ENCODE data around the gene DYNLT2B. TPM values are rescaled to one million over a fixed set of nuclear protein-coding genes. Genes with fewer than 3 reads are reported as not detected.
"Not testable (repeated sequence)": the region's sequence is repeated elsewhere in the genome, so short reads cannot be mapped to it uniquely, and the experiment has no call there.

The DYNLT2B gene
- 19.8 and 20.4 TPM in 2 replicates for total RNA-seq

GRCh38 chr3:196317687-196318467 is at the start of gene DYNLT2B:
Gene DYNLT2B, minus strand, starts transcription at chr3:196318240. Its CDS starts 88 bp downstream, at chr3:196318152.
- intact Hi-C loops (cut with micrococcal nuclease): loop anchor here (1.0 kb wide), 4 partner anchors 31 to 185 kb away; partner anchors contain the start of genes PCYT1A, RNF168 and UBXN7

DNA sequence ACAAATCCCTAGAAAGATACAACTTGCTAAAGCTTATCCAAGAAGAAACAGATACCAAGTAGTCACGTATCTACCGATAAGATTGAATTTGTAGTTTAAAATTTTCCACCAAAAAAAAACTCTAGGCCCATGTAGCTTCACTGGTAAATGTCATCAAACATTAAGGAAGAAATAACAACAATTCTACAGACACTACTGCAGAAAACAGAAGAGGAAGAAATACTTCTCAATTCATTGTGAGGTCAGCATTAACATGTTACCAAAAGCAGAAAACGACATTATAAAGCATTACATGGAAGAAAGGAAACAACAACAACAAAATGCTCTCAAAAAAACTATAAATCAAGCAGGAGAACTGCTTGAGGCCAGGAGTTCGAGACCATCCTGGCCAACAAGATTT is 47.7 kb upstream of the DYNLT2B start:
- intact Hi-C loops (cut with micrococcal nuclease): no loop called here

DNA sequence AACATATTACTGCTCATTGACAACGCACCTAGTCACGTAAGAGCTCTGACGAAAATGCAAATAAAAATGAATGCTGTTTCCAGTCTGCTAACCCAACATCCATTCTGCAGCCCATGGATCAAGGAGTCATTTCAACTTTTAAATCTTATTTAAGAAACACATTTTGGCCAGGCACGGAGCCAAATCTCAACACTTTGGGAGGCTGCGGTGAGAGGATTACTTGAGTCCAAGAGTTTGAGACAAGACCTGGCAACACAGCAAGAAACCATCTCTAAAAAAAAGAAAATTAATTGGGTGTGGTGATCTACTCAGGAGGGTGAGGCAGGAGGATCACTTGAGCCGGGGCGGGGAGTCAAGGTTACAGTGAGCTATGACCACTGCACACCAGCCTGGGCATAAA is 42.5 kb upstream of the DYNLT2B start:
- intact Hi-C loops (cut with micrococcal nuclease): no loop called here

DNA sequence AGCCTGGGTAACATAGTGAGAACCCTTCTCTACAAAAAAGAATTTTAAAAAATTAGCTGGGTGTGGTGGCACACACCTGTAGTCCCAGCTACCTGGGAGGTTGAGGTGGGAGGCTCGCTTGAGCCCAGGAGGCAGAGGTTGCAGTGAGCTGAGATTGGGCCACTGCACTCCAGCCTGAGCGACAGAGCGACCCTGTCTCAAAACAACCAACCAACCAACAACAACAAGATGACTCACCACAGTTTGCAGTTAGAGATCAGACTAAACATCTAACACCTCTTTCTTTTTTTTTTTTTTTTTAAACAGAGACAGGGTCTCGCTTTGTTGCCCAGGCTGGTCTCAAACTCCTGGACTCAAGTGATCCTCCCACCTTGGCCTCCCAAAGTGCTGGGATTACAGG is 40.5 kb upstream of the DYNLT2B start:
- intact Hi-C loops (cut with micrococcal nuclease): not testable (repeated sequence)

- intact Hi-C loops (cut with micrococcal nuclease): no loop called here
Observed at GRCh38 chr3:196357905-196358304, 39.9 kb upstream of the DYNLT2B start.

- intact Hi-C loops (cut with micrococcal nuclease): no loop called here
Observed at GRCh38 chr3:196356556-196356955, 38.5 kb upstream of the DYNLT2B start.

DNA sequence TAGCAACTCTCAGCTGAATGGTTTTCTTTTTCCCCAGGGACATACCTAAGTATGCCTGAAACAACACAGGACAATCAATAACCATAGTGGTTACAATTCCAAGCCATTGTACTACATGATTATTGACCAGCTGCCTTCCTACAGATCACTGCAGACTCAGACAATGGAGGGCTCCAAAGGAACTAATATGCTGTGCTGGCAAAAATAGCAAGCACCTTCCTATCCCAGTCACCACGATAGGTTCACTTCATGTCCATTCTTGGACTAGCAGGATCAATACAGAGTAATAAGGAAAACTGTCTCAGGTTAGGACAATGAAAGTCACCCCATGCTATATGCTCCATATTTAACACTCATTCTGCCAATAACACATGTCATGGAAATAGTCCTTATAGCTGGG is 37.6 kb upstream of the DYNLT2B start:
- intact Hi-C loops (cut with micrococcal nuclease): no loop called here

DNA sequence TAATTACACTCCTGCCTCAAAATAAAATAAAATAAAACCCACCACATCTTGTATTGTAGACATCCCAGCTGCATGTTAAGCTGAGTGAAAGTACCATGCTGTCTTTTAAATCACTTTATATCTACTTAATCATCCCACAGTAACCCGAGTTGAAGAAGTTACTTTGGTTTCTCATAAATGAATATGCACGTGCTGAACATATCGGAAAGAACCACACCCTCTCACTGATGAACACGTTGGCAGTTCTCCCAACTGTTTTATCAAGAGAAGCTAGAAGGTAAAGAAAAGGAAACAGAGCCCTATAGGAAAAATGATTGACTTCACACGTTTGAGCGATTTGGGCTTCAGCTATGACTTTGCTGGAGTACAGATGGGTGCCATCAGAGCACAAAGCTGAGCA is 36.1 kb upstream of the DYNLT2B start:
- intact Hi-C loops (cut with micrococcal nuclease): no loop called here

- intact Hi-C loops (cut with micrococcal nuclease): no loop called here
Observed at GRCh38 chr3:196351541-196351940, 33.5 kb upstream of the DYNLT2B start.

GRCh38 chr3:196350067-196350466 is 32.0 kb upstream of the DYNLT2B start:
- intact Hi-C loops (cut with micrococcal nuclease): no loop called here

DNA sequence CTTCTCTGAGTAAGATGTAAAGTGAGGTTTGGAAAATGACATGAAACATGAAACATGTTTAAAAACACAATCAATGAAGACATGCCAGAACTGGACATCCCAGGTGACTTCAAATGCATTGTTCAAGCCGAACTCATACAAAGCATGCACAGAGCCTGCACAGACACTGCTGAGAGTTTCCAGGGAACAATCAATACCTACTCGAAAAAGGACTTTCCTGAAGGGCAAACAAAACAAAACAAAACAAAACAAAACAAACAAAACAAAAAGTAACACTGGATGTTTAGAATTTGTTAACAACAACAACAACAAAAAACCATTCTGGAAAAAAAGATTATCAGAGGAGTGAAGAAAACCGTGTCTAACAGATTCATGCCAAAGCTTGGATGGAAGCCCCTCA is 30.7 kb upstream of the DYNLT2B start:
- intact Hi-C loops (cut with micrococcal nuclease): no loop called here

- intact Hi-C loops (cut with micrococcal nuclease): no loop called here
Observed at GRCh38 chr3:196344663-196345062, 26.6 kb upstream of the DYNLT2B start.

GRCh38 chr3:196343917-196344316 is 25.9 kb upstream of the DYNLT2B start:
- intact Hi-C loops (cut with micrococcal nuclease): not testable (repeated sequence)

DNA sequence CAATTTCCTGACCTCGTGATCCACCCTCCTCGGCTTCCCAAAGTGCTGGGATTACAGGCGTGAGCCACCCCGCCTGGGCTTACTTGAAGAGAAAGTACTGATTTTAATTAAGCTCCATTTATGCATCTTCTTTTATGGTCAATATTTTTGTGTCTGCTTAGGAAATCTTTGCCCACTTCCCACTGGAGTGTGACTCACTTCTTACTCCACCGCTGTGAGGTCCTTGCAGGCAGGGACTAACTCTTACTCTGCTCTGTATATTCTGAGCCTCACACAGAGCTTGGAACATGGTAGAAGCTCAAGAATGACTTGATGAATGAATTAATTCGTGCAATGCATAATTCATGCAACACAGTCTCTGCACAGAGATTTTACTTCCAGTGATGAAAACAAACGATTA is 23.1 kb upstream of the DYNLT2B start:
- intact Hi-C loops (cut with micrococcal nuclease): no loop called here

DNA sequence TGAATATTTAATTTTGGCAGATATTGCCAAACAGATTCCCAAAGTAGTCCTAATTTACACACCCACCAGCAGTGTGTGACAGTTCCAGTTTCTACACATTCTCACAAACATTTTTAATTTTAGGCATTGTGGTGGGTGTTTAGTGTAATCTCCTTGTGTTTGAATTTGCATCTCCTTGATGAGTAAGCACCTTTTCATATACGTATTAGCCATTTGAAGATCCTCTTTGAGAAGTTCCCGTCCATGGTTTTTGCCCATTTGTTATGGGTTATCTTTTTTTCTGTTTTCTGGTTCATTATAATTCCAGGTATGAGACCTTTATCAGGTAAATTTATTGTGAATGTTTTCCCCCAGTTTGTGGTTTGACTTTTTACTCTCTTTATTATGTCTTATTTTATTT is 22.4 kb upstream of the DYNLT2B start:
- intact Hi-C loops (cut with micrococcal nuclease): no loop called here

DNA sequence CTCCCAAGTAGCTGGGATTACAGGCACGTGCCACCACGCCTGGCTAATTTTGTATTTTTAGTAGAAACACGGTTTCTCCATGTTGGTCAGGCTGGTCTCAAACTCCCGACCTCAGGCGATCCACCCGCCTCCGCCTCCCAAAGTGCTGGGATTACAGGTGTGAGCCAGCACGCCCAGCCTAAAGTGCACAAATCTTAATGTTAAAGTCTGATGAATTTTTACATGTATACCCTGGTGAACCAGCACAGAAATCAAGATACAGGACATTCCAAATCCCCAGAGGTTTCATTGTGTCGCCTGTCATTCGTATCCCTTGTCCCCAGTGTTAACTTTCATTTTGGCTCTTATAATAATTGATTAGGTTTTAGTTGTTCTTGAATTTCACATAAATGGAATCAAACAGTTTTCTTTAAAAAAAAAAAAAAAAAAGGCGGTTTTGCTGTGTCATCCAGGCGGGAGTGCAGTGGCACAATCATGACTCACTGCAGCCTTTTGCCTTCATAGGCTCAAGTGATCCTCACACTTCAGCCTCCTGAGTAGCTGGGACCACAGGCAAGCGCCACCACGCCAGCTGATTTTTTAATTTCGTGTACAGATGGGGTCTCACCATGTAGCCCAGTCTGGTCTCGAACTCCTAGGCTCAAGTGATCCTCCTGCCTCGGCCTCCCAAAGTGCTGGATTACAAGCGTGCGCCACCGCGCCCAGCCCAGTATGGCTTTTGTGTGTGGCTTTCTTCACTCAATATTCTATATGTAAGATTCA is 21.6 kb upstream of the DYNLT2B start:
- intact Hi-C loops (cut with micrococcal nuclease): no loop called here

DNA sequence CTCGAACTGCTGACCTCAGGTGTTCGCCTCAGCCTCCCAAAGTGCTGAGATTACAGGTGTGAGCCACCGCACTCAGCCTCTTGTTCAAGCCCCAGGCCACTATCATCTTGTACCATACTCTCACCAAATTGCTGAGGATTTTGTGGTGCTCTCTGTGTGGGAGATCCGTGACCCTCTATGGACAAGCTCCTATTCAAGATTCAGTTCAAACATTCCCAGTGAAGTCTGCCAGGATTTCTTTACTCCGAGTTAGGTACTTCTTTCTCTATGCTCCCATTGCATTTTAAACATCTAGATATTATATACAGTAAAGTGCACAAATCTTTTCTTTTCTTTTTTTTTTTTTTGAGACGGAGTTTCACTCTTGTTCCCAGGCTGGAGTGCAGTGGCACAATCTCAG is 21.0 kb upstream of the DYNLT2B start:
- intact Hi-C loops (cut with micrococcal nuclease): no loop called here

GRCh38 chr3:196336319-196337145 is 18.5 kb upstream of the DYNLT2B start:
- intact Hi-C loops (cut with micrococcal nuclease): no loop called here

GRCh38 chr3:196335503-196335948 is 17.5 kb upstream of the DYNLT2B start:
- intact Hi-C loops (cut with micrococcal nuclease): no loop called here

DNA sequence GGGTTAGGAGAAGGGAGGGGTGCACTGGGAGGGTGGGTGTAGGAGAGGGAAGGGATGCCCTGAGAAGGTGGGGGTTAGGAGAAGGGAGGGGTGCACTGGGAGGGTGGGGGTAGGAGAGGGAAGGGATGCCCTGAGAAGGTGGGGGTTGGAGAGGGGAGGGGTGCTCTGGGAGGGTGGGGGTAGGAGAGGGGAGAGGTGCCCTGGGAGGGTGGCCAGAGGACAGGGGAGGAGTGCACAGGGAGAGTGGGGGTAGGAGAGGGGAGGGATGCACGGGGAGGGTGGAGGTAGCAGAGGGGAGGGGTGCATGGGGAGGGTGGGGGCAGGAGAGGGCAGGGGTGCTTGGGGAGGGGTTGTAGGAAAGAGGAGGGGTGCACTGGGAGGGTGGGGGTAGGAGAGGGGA is 16.9 kb upstream of the DYNLT2B start:
- intact Hi-C loops (cut with micrococcal nuclease): no loop called here

- intact Hi-C loops (cut with micrococcal nuclease): no loop called here
Observed at GRCh38 chr3:196332168-196332567, 14.1 kb upstream of the DYNLT2B start.

DNA sequence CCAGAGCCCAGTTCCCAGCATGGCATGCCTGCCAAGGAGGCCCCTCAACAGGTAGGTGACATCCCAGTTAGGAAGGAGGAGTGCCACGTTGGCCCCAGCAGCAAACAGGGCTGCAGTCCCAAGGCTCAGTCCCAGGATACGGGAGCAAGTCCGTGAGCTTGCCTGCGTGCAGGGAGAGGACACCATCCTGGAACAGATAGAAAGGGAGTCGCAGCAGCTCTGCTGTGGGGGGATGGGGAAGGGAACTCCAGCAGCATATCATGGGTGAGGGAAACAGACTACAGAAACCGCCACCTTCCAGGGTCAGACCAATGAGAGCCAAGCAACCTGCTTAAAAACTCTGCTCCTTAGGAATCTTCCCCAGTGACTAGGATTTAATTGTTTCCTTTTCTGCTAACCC is 9.4 kb upstream of the DYNLT2B start:
- intact Hi-C loops (cut with micrococcal nuclease): no loop called here

All from T-helper 2 cell treated with Interferon-gamma antibody and Interleukin-4, amounts not matched to agents 100 ng/mL and 5 ng/mL, for 36 hours (primary cell).